K562 (cell line): ENCODE results near the gene NTSR2. TPM values are rescaled to one million over a fixed set of nuclear protein-coding genes. Genes with fewer than 3 reads are reported as not detected.
A peak's percentile ranks its signal among the peaks of the same experiment; 100 is the strongest.

ENCODE experiments used
- ARID1B ChIP-seq: fragments of 450-650 bp; IDR thresholded peaks from 2 replicates; pipeline ENCODE4 v1.6.1; 2016; ENCODE audit warnings: antibody characterized with exemption, mild to moderate bottlenecking, inconsistent platforms
- ATF3 ChIP-seq, 2 experiments: fragments of 450-650 bp in 1 of 2; sonication (generic) in 1 of 2; formaldehyde crosslinking in 1 of 2; IDR thresholded peaks in 1 of 2; conservative IDR thresholded peaks in 1 of 2; 2 replicates each; pipeline versions ENCODE4 v1.6.1 to v1.8.1; 2016 to 2023; ENCODE audit warnings: mild to moderate bottlenecking in 2 of 2, moderate library complexity in 2 of 2, inconsistent platforms in 1 of 2, missing genetic modification reagents in 1 of 2
- CBFA2T2 ChIP-seq: fragments of 450-650 bp; conservative IDR thresholded peaks from 2 replicates; pipeline ENCODE4 v1.6.1; 2017; ENCODE audit warnings: mild to moderate bottlenecking
- CBX2 ChIP-seq: fragments of 200-600 bp; sonication (generic); IDR thresholded peaks from one replicate; pipeline ENCODE4 v1.6.1; 2012; ENCODE audit warnings: mild to moderate bottlenecking, low read length, inconsistent platforms; ENCODE audit not compliant: insufficient read depth, poor library complexity, severe bottlenecking
- ELF2 ChIP-seq: fragments of 250-450 bp; sonication (Bioruptor Pico); IDR thresholded peaks from 2 replicates; pipeline ENCODE4 v1.5.0; 2021; ENCODE audit warnings: mild to moderate bottlenecking
- FOXJ2 ChIP-seq: fragments of 200-800 bp; sonication (Bioruptor generic); IDR thresholded peaks from 2 replicates; pipeline ENCODE4 v1.6.1; 2016; ENCODE audit warnings: missing genetic modification characterization, missing compliant biosample characterization
- GTF2F1 ChIP-seq: IDR thresholded peaks from 2 replicates; pipeline ENCODE4 v1.6.1; 2011; ENCODE audit warnings: low read depth, low read length, improper control_type of control experiment
- MECOM ChIP-seq: fragments of 250-450 bp; sonication (Bioruptor Pico); IDR thresholded peaks from 2 replicates; pipeline ENCODE4 v1.8.0; 2022; ENCODE audit warnings: inconsistent platforms
- MEIS2 ChIP-seq: fragments of 450-650 bp; IDR thresholded peaks from 2 replicates; pipeline ENCODE4 v1.6.1; 2014; ENCODE audit warnings: mild to moderate bottlenecking; ENCODE audit not compliant: partially characterized antibody
- NR2C1 ChIP-seq, 2 experiments: fragments of 450-650 bp; IDR thresholded peaks; 2 replicates each; pipeline ENCODE4 v1.6.1; 2017; ENCODE audit warnings: mild to moderate bottlenecking in 2 of 2, antibody characterized with exemption in 1 of 2, inconsistent platforms in 1 of 2, missing compliant biosample characterization in 1 of 2, missing genetic modification characterization in 1 of 2
- NRF1 ChIP-seq, 2 experiments: fragments of 450-650 bp; IDR thresholded peaks in 1 of 2; conservative IDR thresholded peaks in 1 of 2; 2 replicates each; pipeline ENCODE4 v1.6.1; 2014; ENCODE audit warnings: mild to moderate bottlenecking in 2 of 2
- PBX2 ChIP-seq, 2 experiments: IDR thresholded peaks in 1 of 2; conservative IDR thresholded peaks in 1 of 2; 2 replicates each; pipeline ENCODE4 v1.6.1; 2016; ENCODE audit warnings: low read depth in 2 of 2, mild to moderate bottlenecking in 1 of 2, missing compliant biosample characterization in 1 of 2, missing genetic modification characterization in 1 of 2, moderate library complexity in 1 of 2
- PRMT5 ChIP-seq: sonication (generic); formaldehyde crosslinking; IDR thresholded peaks from 2 replicates; pipeline ENCODE4 v1.5.0; 2020; ENCODE audit warnings: missing genetic modification reagents
- SMARCE1 ChIP-seq: fragments of 450-650 bp; IDR thresholded peaks from 2 replicates; pipeline ENCODE4 v1.7.1; 2016; ENCODE audit warnings: mild to moderate bottlenecking
- SREBF2 ChIP-seq: sonication (generic); formaldehyde crosslinking; IDR thresholded peaks from 2 replicates; pipeline ENCODE4 v1.4.0; 2020; ENCODE audit warnings: mild to moderate bottlenecking, missing genetic modification reagents
- TCFL5 ChIP-seq: fragments of 250-450 bp; sonication (Bioruptor Pico); conservative IDR thresholded peaks from 2 replicates; pipeline ENCODE4 v1.6.1; 2021; ENCODE audit warnings: mild to moderate bottlenecking, moderate library complexity, matching md5 sums
- TEAD4 ChIP-seq, 2 experiments: sonication (generic) in 1 of 2; formaldehyde crosslinking in 1 of 2; IDR thresholded peaks; 2 replicates each; pipeline versions ENCODE4 v1.6.1 to v1.8.0; 2012 to 2022; ENCODE audit warnings: borderline replicate concordance in 1 of 2, inconsistent platforms in 1 of 2, low read length in 1 of 2, mild to moderate bottlenecking in 1 of 2, missing genetic modification reagents in 1 of 2
- TFAM ChIP-seq: fragments of 250-450 bp; sonication (Bioruptor Pico); conservative IDR thresholded peaks from 2 replicates; pipeline ENCODE4 v1.5.0; 2021; ENCODE audit warnings: mild to moderate bottlenecking, moderate library complexity
- XRCC3 ChIP-seq: fragments of 450-650 bp; IDR thresholded peaks from 2 replicates; pipeline ENCODE4 v1.6.1; 2017; ENCODE audit warnings: mild to moderate bottlenecking, moderate library complexity
- ZBTB33 ChIP-seq: sonication (generic); formaldehyde crosslinking; IDR thresholded peaks from 2 replicates; pipeline ENCODE4 v1.8.1; 2023; ENCODE audit warnings: mild to moderate bottlenecking, missing genetic modification reagents
- ZNF384 ChIP-seq: IDR thresholded peaks from 2 replicates; pipeline ENCODE4 v1.6.1; 2012; ENCODE audit warnings: low read depth, low read length, improper control_type of control experiment
- ZNF77 ChIP-seq: fragments of 250-450 bp; sonication (Bioruptor Pico); IDR thresholded peaks from 2 replicates; pipeline ENCODE4 v1.5.0; 2020
- polyA plus RNA-seq, 8 experiments: library from polyadenylated mRNA; depleted of rRNA in 4 of 8; stranded (reverse) in 5 of 8; unstranded in 3 of 8; fragments of >200 nt; fragmentation: Nextera tagmentation in 2 of 8; fragmentation: Illumina TruSeq in 1 of 8; extraction: Ambion mirVana in 2 of 8; extraction: Trizol in 1 of 8; gene quantifications; 2 replicates each; pipeline versions ENCODE4 v1.2.1 to v1.2.3, GENCODE V29; 2011 to 2014; ENCODE audit warnings: inconsistent platforms in 1 of 8, missing spikeins in 1 of 8
- total RNA-seq, 7 experiments: library from RNA; depleted of rRNA in 6 of 7; stranded (reverse); fragments of >200 nt in 6 of 7; fragmentation: Illumina TruSeq in 2 of 7; extraction: Trizol in 2 of 7; gene quantifications; 2 replicates each; pipeline versions ENCODE4 v1.2.1 to v1.2.3, GENCODE V29; 2011 to 2021; ENCODE audit warnings: low replicate concordance in 1 of 7

NTSR2 gene
- total and polyA plus RNA-seq, 9 of the 15 experiments (the other 6 are each of a cell fraction or from before 2014, with no cell fraction given): not detected

GRCh38 chr2:11719230-11719977 is 49.4 kb upstream of the NTSR2 start (continued):
- TF ChIP-seq XRCC3 (no peak), ATF3 (IDR thresholded peaks at IDR 0.05) (0 out of 2 replicates have a peak, but pooled peaks have one; percentile 10), ATF3 (CRISPR knock-in tag; conservative IDR thresholded peaks at IDR 0.05) (no peak), ARID1B (peak; percentile 46; the same call in 1 of the 2 replicates), TCFL5 (CRISPR knock-in tag) (no peak), ZNF77 (no peak), NRF1 (conservative IDR thresholded peaks at IDR 0.05 in 1 of 2, IDR thresholded peaks at IDR 0.05 in 1 of 2) (peak; percentile 39 to 50; a peak in 3 of 4 replicates), SREBF2 (CRISPR knock-in tag) (no peak), PRMT5 (CRISPR knock-in tag) (no peak), MECOM (CRISPR knock-in tag) (no peak), FOXJ2 (tag) (no peak), ZNF384 (peak; percentile 93), ELF2 (no peak), TFAM (CRISPR knock-in tag) (no peak), CBFA2T2 (peak; percentile 47), TEAD4 (IDR thresholded peaks at IDR 0.05; ENCODE audit: low read length) (0 out of 2 replicates have a peak, but pooled peaks have one; percentile 22), TEAD4 (CRISPR knock-in tag; IDR thresholded peaks at IDR 0.05; ENCODE audit: borderline replicate concordance) (no peak), CBX2 (peak; percentile 38), SMARCE1 (peak; percentile 27; the same call in 1 of the 2 replicates), MEIS2 (peak; percentile 80), PBX2 (CRISPR knock-in tag; IDR thresholded peaks at IDR 0.05; ENCODE audit: low read depth) (no peak), PBX2 (tag; conservative IDR thresholded peaks at IDR 0.05; ENCODE audit: low read depth) (peak; percentile 80), GTF2F1 (no peak), ZBTB33 (CRISPR knock-in tag) (no peak), NR2C1 (IDR thresholded peaks at IDR 0.05) (no peak), NR2C1 (tag; IDR thresholded peaks at IDR 0.05) (no peak)
